HepG2 (cell line): ENCODE results near the gene TOB1. TPM values are rescaled to one million over a fixed set of nuclear protein-coding genes. Genes with fewer than 3 reads are reported as not detected.

Source experiments
- ATAC-seq: fragments of 200-7000 bp; cut with Tn5 transposase; 3 replicates; pipeline ENCODE4 v1.9.1; 2020; ENCODE audit warnings: mild to moderate bottlenecking, moderate library complexity
- BruUV-seq: library from RNA; stranded (reverse); fragments of 400-500 nt; replicated peaks from 2 replicates; lab custom pipeline; 2021; lab: Mats Ljungman, UMichigan
- CTCF ChIA-PET: fragments of 300-600 bp; formaldehyde crosslinking; extraction: SDS; loops from one replicate; lab custom pipeline; 2021; ENCODE audit warnings: low total read pairs, inconsistent platforms, low intra/inter-chr PET ratio; lab: Yijun Ruan, JAX
- POLR2A ChIA-PET: fragments of 350-600 bp; sonication (Branson Sonifier 250); formaldehyde crosslinking; loops from one replicate; lab custom pipeline; 2020; ENCODE audit warnings: antibody characterized with exemption, inconsistent platforms; lab: Yijun Ruan, JAX
- DNase-seq: peaks from one replicate; pipeline ENCODE4 v3.0.0-alpha.2; 2015; ENCODE audit warnings: low spot score
- FAIRE-seq: peaks from 3 replicates; lab custom pipeline; 2011; peaks lifted over from hg19 to GRCh38; lab: Jason Lieb, UNC
- H2AFZ ChIP-seq: one replicate; pipeline ENCODE4 v1.6.1; 2011; ENCODE audit warnings: low read length, inconsistent platforms
- H3K27ac ChIP-seq: fragments of 300-600 bp; 3 replicates; pipeline ENCODE4 v1.8.0; 2011; ENCODE audit warnings: mixed run types, mild to moderate bottlenecking, mixed read lengths, low read length, inconsistent platforms; ENCODE audit not compliant: insufficient read depth; ENCODE audit errors: extremely low read length
- H3K27me3 ChIP-seq, 2 experiments: fragments of 200-600 bp in 1 of 2; 2 replicates in 1 of 2; 3 replicates in 1 of 2; pipeline versions ENCODE4 v1.6.0 to v1.8.0; 2011; ENCODE audit warnings: low read length in 2 of 2, mild to moderate bottlenecking in 2 of 2, moderate library complexity in 2 of 2, inconsistent platforms in 1 of 2; ENCODE audit not compliant: insufficient read depth in 2 of 2, control insufficient read depth in 1 of 2
- H3K36me3 ChIP-seq, 2 experiments: fragments of 200-600 bp in 1 of 2; replicated peaks in 1 of 2; 2 replicates in 1 of 2; 3 replicates in 1 of 2; pipeline versions ENCODE4 v1.5.1 to v1.8.0; 2011; ENCODE audit warnings: low read length in 2 of 2, inconsistent platforms in 1 of 2; ENCODE audit not compliant: insufficient read depth in 2 of 2, control insufficient read depth in 1 of 2
- H3K4me1 ChIP-seq: 2 replicates; pipeline ENCODE4 v1.5.1; 2012; ENCODE audit warnings: low read length, inconsistent platforms; ENCODE audit not compliant: insufficient read depth
- H3K4me2 ChIP-seq: 2 replicates; pipeline ENCODE4 v1.6.0; 2011; ENCODE audit warnings: low read depth, low read length, inconsistent platforms
- H3K4me3 ChIP-seq, 3 experiments: fragments of 200-600 bp in 1 of 3; sonication (generic), shearing (Covaris generic) in 1 of 3; replicated peaks in 1 of 3; 2 replicates each; pipeline ENCODE4 v1.5.1; 2011 to 2016; ENCODE audit warnings: low read length in 3 of 3, inconsistent platforms in 2 of 3, low read depth in 2 of 3, mild to moderate bottlenecking in 2 of 3, control low read depth in 1 of 3, mixed read lengths in 1 of 3; ENCODE audit not compliant: insufficient read depth in 1 of 3
- H3K79me2 ChIP-seq: one replicate; pipeline ENCODE4 v1.6.1; 2011; ENCODE audit warnings: low read length, inconsistent platforms; ENCODE audit not compliant: insufficient read depth
- H3K9ac ChIP-seq: 2 replicates; pipeline ENCODE4 v1.6.0; 2011; ENCODE audit warnings: mild to moderate bottlenecking, low read depth, low read length, inconsistent platforms; ENCODE audit not compliant: insufficient read depth
- H3K9me3 ChIP-seq: 2 replicates; pipeline ENCODE4 v1.5.1; 2012; ENCODE audit warnings: mild to moderate bottlenecking, low read length
- H4K20me1 ChIP-seq: 2 replicates; pipeline ENCODE4 v1.6.0; 2011; ENCODE audit warnings: inconsistent platforms, mild to moderate bottlenecking, low read length, moderate library complexity; ENCODE audit not compliant: insufficient read depth
- AGO2 ChIP-seq: fragments of 200-400 bp; formaldehyde crosslinking; optimal IDR thresholded peaks from 2 replicates; pipeline ENCODE3; 2017; ENCODE audit warnings: mild to moderate bottlenecking, low read depth, low read length, moderate library complexity
- BORCS8-MEF2B ChIP-seq: sonication (generic); formaldehyde crosslinking; IDR thresholded peaks from 2 replicates; pipeline ENCODE4 v1.8.0; 2022; ENCODE audit warnings: mild to moderate bottlenecking, missing genetic modification reagents
- DPF2 ChIP-seq: sonication (generic); formaldehyde crosslinking; IDR thresholded peaks from 2 replicates; pipeline ENCODE4 v1.4.0; 2020; ENCODE audit warnings: mild to moderate bottlenecking, low read depth, missing genetic modification reagents, borderline replicate concordance
- HNF4G ChIP-seq, 2 experiments: sonication (generic) in 1 of 2; formaldehyde crosslinking in 1 of 2; IDR thresholded peaks; 2 replicates each; pipeline versions ENCODE4 v1.4.0 to v1.6.1; 2011 to 2020; ENCODE audit warnings: borderline replicate concordance in 2 of 2, low read depth in 2 of 2, mild to moderate bottlenecking in 2 of 2, low read length in 1 of 2, missing genetic modification reagents in 1 of 2, moderate library complexity in 1 of 2
- MAF1 ChIP-seq: sonication (generic); formaldehyde crosslinking; IDR thresholded peaks from 2 replicates; pipeline ENCODE4 v1.5.0; 2020; ENCODE audit warnings: missing genetic modification reagents, borderline replicate concordance
- TAF1 ChIP-seq: sonication (generic); formaldehyde crosslinking; IDR thresholded peaks from 2 replicates; pipeline ENCODE4 v1.4.0; 2020; ENCODE audit warnings: missing genetic modification reagents
- U2AF1 ChIP-seq: fragments of 200-400 bp; formaldehyde crosslinking; optimal IDR thresholded peaks from 2 replicates; pipeline ENCODE3; 2017; ENCODE audit warnings: mild to moderate bottlenecking, low read depth, low read length
- ZBTB7A ChIP-seq: sonication (generic); formaldehyde crosslinking; IDR thresholded peaks from 2 replicates; pipeline ENCODE4 v1.8.0; 2022; ENCODE audit warnings: mild to moderate bottlenecking, missing genetic modification reagents
- ZNF160 ChIP-seq: sonication (generic); formaldehyde crosslinking; IDR thresholded peaks from 2 replicates; pipeline ENCODE4 v1.8.0; 2022; ENCODE audit warnings: mild to moderate bottlenecking, inconsistent platforms, missing genetic modification reagents
- ZNF569 ChIP-seq: sonication (generic); formaldehyde crosslinking; IDR thresholded peaks from 2 replicates; pipeline ENCODE4 v1.5.0; 2020; ENCODE audit warnings: mild to moderate bottlenecking, missing genetic modification reagents, moderate library complexity, borderline replicate concordance
- WGBS: methylation state at CpG from one replicate; pipeline ENCODE4 v1.1.6; 2017; ENCODE audit warnings: low lambda C conversion rate; 5-methylcytosine and 5-hydroxymethylcytosine counted together
- in situ Hi-C: cut with HindIII; loops from 2 replicates; pipeline ENCODE4 v1.10.0; 2017; ENCODE audit warnings: low pct_unique_long_range_greater_than_20kb; ENCODE audit not compliant: extremely low pct_ligation_motif_present
- intact Hi-C: fragments of 100-400 bp; cut with micrococcal nuclease; formaldehyde crosslinking; loops from one replicate; pipeline ENCODE4 v1.10.0; 2022; ENCODE audit not compliant: unreplicated experiment
- polyA plus RNA-seq, 8 experiments: library from polyadenylated mRNA; depleted of rRNA in 3 of 8; stranded (reverse) in 7 of 8; unstranded in 1 of 8; fragments of >200 nt; fragmentation: Illumina TruSeq in 4 of 8; extraction: Trizol in 4 of 8; gene quantifications; 2 replicates each; pipeline versions ENCODE4 v1.2.1 to v1.2.3, GENCODE V29; 2011 to 2016; ENCODE audit warnings: low read depth in 4 of 8, missing spikeins in 1 of 8, mixed read lengths in 1 of 8; ENCODE audit not compliant: insufficient read depth in 1 of 8
- total RNA-seq, 5 experiments: library from RNA; depleted of rRNA; stranded (reverse); fragments of >200 nt; fragmentation: Illumina TruSeq; extraction: Trizol; gene quantifications; 2 replicates each; pipeline ENCODE4 v1.2.3, GENCODE V29; 2016; ENCODE audit warnings: low read depth in 1 of 5
- TF ChIP-seq, protein P1 (sequence below): sonication (generic); formaldehyde crosslinking; conservative IDR thresholded peaks from 2 replicates; pipeline ENCODE4 v1.4.0; 2020; ENCODE audit warnings: missing genetic modification reagents
- TF ChIP-seq, protein P2 (sequence below): sonication (generic); formaldehyde crosslinking; IDR thresholded peaks from 2 replicates; pipeline ENCODE4 v1.4.0; 2020; ENCODE audit warnings: missing genetic modification reagents
- TF ChIP-seq, protein P3 (sequence below): fragments of 450-650 bp; IDR thresholded peaks from 2 replicates; pipeline ENCODE4 v1.6.1; 2016

The TOB1 gene
- total and polyA plus RNA-seq, 2 of the 13 experiments (the other 11 are each of a cell fraction or from before 2014, with no cell fraction given): 21.9 to 57.7 TPM

- CTCF ChIA-PET: interaction anchor here (1.3 to 1.5 kb wide), 2 partner anchors 45 to 57 kb away, joined by 7 to 10 read pairs; no protein-coding TSS in a partner anchor
- 19% methylated on average over 13 of the region's 16 CpGs for WGBS
- ATAC-seq (peak; percentile 81), FAIRE-seq (peak; percentile 89), DNase-seq (peak; percentile 93)
- Histone ChIP-seq H3K27me3 (no peaks in the 10 kb centered on the region), H4K20me1 (no peaks in the 10 kb centered on the region), H3K27ac (peak overlapping the region; percentile 91), H3K4me3 (peak overlapping the region; percentile 43 to 64 (median 48)), H3K79me2 (no peaks in the 10 kb centered on the region), H3K4me2 (peak overlapping the region; percentile 87), H2AFZ (peak overlapping the region; percentile 18), H3K9ac (peak overlapping the region; percentile 82), H3K9me3 (no peaks in the 10 kb centered on the region), H3K36me3 (no peaks in the 10 kb centered on the region), H3K4me1 (peaks cover 84% of the 10 kb centered on the region)
- in situ Hi-C loops (no loop called here), intact Hi-C loops (loop anchor here (2.0 kb wide), 2 partner anchors 16 to 44 kb away; no protein-coding TSS in a partner anchor)
- POLR2A ChIA-PET: interaction anchor here (1.1 to 9.1 kb wide), 15 partner anchors 9 to 56 kb away, joined by 3 to 336 read pairs (median 11); partner anchors contain the start of gene TOB1
- BruUV-seq: TSS peak; percentile 58
- TF ChIP-seq TAF1 (peak; percentile 51; the same call in 1 of the 2 replicates), ZNF160 (CRISPR knock-in tag) (no peak), MAF1 (CRISPR knock-in tag) (no peak), U2AF1 (no peak), AGO2 (no peak), ZNF569 (no peak), DPF2 (peak; percentile 72; the same call in 1 of the 2 replicates), HNF4G (IDR thresholded peaks at IDR 0.05; ENCODE audit: borderline replicate concordance, low read depth, low read length) (peak; percentile 77), HNF4G (CRISPR knock-in tag; IDR thresholded peaks at IDR 0.05; ENCODE audit: borderline replicate concordance, low read depth) (peak; percentile 64), BORCS8-MEF2B (peak; percentile 80), ZBTB7A (CRISPR knock-in tag) (peak; percentile 76)
- TF ChIP-seq, protein P1, sequence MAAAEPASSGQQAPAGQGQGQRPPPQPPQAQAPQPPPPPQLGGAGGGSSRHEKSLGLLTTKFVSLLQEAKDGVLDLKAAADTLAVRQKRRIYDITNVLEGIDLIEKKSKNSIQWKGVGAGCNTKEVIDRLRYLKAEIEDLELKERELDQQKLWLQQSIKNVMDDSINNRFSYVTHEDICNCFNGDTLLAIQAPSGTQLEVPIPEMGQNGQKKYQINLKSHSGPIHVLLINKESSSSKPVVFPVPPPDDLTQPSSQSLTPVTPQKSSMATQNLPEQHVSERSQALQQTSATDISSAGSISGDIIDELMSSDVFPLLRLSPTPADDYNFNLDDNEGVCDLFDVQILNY (CRISPR knock-in tag): no peak
- TF ChIP-seq, protein P2, sequence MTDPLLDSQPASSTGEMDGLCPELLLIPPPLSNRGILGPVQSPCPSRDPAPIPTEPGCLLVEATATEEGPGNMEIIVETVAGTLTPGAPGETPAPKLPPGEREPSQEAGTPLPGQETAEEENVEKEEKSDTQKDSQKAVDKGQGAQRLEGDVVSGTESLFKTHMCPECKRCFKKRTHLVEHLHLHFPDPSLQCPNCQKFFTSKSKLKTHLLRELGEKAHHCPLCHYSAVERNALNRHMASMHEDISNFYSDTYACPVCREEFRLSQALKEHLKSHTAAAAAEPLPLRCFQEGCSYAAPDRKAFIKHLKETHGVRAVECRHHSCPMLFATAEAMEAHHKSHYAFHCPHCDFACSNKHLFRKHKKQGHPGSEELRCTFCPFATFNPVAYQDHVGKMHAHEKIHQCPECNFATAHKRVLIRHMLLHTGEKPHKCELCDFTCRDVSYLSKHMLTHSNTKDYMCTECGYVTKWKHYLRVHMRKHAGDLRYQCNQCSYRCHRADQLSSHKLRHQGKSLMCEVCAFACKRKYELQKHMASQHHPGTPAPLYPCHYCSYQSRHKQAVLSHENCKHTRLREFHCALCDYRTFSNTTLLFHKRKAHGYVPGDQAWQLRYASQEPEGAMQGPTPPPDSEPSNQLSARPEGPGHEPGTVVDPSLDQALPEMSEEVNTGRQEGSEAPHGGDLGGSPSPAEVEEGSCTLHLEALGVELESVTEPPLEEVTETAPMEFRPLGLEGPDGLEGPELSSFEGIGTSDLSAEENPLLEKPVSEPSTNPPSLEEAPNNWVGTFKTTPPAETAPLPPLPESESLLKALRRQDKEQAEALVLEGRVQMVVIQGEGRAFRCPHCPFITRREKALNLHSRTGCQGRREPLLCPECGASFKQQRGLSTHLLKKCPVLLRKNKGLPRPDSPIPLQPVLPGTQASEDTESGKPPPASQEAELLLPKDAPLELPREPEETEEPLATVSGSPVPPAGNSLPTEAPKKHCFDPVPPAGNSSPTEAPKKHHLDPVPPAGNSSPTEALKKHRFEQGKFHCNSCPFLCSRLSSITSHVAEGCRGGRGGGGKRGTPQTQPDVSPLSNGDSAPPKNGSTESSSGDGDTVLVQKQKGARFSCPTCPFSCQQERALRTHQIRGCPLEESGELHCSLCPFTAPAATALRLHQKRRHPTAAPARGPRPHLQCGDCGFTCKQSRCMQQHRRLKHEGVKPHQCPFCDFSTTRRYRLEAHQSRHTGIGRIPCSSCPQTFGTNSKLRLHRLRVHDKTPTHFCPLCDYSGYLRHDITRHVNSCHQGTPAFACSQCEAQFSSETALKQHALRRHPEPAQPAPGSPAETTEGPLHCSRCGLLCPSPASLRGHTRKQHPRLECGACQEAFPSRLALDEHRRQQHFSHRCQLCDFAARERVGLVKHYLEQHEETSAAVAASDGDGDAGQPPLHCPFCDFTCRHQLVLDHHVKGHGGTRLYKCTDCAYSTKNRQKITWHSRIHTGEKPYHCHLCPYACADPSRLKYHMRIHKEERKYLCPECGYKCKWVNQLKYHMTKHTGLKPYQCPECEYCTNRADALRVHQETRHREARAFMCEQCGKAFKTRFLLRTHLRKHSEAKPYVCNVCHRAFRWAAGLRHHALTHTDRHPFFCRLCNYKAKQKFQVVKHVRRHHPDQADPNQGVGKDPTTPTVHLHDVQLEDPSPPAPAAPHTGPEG (CRISPR knock-in tag): no peak
- TF ChIP-seq, protein P3, sequence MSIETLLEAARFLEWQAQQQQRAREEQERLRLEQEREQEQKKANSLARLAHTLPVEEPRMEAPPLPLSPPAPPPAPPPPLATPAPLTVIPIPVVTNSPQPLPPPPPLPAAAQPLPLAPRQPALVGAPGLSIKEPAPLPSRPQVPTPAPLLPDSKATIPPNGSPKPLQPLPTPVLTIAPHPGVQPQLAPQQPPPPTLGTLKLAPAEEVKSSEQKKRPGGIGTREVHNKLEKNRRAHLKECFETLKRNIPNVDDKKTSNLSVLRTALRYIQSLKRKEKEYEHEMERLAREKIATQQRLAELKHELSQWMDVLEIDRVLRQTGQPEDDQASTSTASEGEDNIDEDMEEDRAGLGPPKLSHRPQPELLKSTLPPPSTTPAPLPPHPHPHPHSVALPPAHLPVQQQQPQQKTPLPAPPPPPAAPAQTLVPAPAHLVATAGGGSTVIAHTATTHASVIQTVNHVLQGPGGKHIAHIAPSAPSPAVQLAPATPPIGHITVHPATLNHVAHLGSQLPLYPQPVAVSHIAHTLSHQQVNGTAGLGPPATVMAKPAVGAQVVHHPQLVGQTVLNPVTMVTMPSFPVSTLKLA: peak; percentile 25; the same call in 1 of the 2 replicates
Observed at GRCh38 chr17:50908860-50909764, 43.0 kb upstream of the TOB1 start.
